ENCODE results near the gene SNAPC5. TPM values are rescaled to one million over a fixed set of nuclear protein-coding genes. Genes with fewer than 3 reads are reported as not detected.

The SNAPC5 gene
- total RNA-seq, 1 experiment from 2014 or later, result 38.2 TPM

GRCh38 chr15:66488525-66488924 is 9.0 kb downstream of the SNAPC5 start:
- Histone ChIP-seq H3F3A (ENCODE audit: low read length, unreplicated experiment) (no peaks in the 10 kb centered on the region), H3K9ac (ENCODE audit: low read length) (no peak overlapping the region), H3K27ac (ENCODE audit: low read length) (no peak overlapping the region), H3K9me3 (ENCODE audit: low read length) (no peaks in the 10 kb centered on the region), H3K27me3 (ENCODE audit: low read length) (no peaks in the 10 kb centered on the region), H4K20me1 (ENCODE audit: low read length) (no peaks in the 10 kb centered on the region), H3K9me2 (replicated peaks; ENCODE audit: low read length) (no peaks in the 10 kb centered on the region), H3K4me1 (ENCODE audit: insufficient read depth, low read length) (peaks cover 2% of the 10 kb centered on the region; the same call in 1 of the 2 replicates), H3K4me3 (ENCODE audit: low read length) (no peak overlapping the region), H3K4me2 (ENCODE audit: low read length) (no peak overlapping the region), H3K36me3 (ENCODE audit: low read depth, low read length) (peaks cover 21% of the 10 kb centered on the region; the same call in 1 of the 2 replicates), H2AFZ (ENCODE audit: low read length) (no peak overlapping the region), H3K79me2 (ENCODE audit: low read length) (0 out of 2 replicates have a peak, but pooled peaks cover 4% of the 10 kb centered on the region)
- intact Hi-C loops (cut with micrococcal nuclease), result no loop called here
- no peak for ATAC-seq
- DNase-seq, result no peak
- ChIA-PET POLR2A (ENCODE audit: unreplicated experiment) (no interaction called here), CTCF (no interaction called here)
- TF ChIP-seq EZH2 (IDR thresholded peaks at IDR 0.05; ENCODE audit: low read length, unreplicated experiment), result no peak
- no peak for TF ChIP-seq CTCF (conservative IDR thresholded peaks at IDR 0.05; ENCODE audit: low read depth, low read length)
- no peak for TF ChIP-seq EZH2phosphoT487 (IDR thresholded peaks at IDR 0.05; ENCODE audit: borderline replicate concordance, low read length)
- no TSS peak for BruUV-seq (replicated peaks)

GRCh38 chr15:66486887-66487286 is 10.7 kb downstream of the SNAPC5 start:
- H3F3A ChIP-seq (ENCODE audit: low read length, unreplicated experiment), result no peaks in the 10 kb centered on the region
- no peaks in the 10 kb centered on the region for H3K9me3 ChIP-seq (ENCODE audit: low read length)
- ChIA-PET POLR2A (ENCODE audit: unreplicated experiment) (no interaction called here), CTCF (no interaction called here)
- no TSS peak for BruUV-seq (replicated peaks)
- H3K4me2 ChIP-seq (ENCODE audit: low read length), result no peak overlapping the region
- H3K79me2 ChIP-seq (ENCODE audit: low read length), result 0 out of 2 replicates have a peak, but pooled peaks cover 4% of the 10 kb centered on the region
- H3K27ac ChIP-seq (ENCODE audit: low read length), result no peak overlapping the region
- no peaks in the 10 kb centered on the region for H4K20me1 ChIP-seq (ENCODE audit: low read length)
- H3K9ac ChIP-seq (ENCODE audit: low read length), result no peak overlapping the region
- ATAC-seq (no peak), DNase-seq (no peak)
- no peak overlapping the region for H2AFZ ChIP-seq (ENCODE audit: low read length)
- H3K4me3 ChIP-seq (ENCODE audit: low read length), result no peak overlapping the region
- TF ChIP-seq EZH2 (IDR thresholded peaks at IDR 0.05; ENCODE audit: low read length, unreplicated experiment), result no peak
- no peak for TF ChIP-seq CTCF (conservative IDR thresholded peaks at IDR 0.05; ENCODE audit: low read depth, low read length)
- no peak for TF ChIP-seq EZH2phosphoT487 (IDR thresholded peaks at IDR 0.05; ENCODE audit: borderline replicate concordance, low read length)
- H3K27me3 ChIP-seq (ENCODE audit: low read length), result no peaks in the 10 kb centered on the region
- peaks cover 18% of the 10 kb centered on the region for H3K4me1 ChIP-seq (ENCODE audit: insufficient read depth, low read length)
- intact Hi-C loops (cut with micrococcal nuclease), result no loop called here
- H3K9me2 ChIP-seq (replicated peaks; ENCODE audit: low read length), result no peaks in the 10 kb centered on the region
- peaks cover 21% of the 10 kb centered on the region for H3K36me3 ChIP-seq (ENCODE audit: low read depth, low read length)

GRCh38 chr15:66484539-66485112 is 12.9 kb downstream of the SNAPC5 start:
- Histone ChIP-seq H3K36me3 (ENCODE audit: low read depth, low read length) (peaks cover 16% of the 10 kb centered on the region), H4K20me1 (ENCODE audit: low read length) (no peaks in the 10 kb centered on the region), H3F3A (ENCODE audit: low read length, unreplicated experiment) (no peaks in the 10 kb centered on the region), H3K4me3 (ENCODE audit: low read length) (no peak overlapping the region), H3K79me2 (ENCODE audit: low read length) (0 out of 2 replicates have a peak, but pooled peaks cover 4% of the 10 kb centered on the region), H3K9ac (ENCODE audit: low read length) (no peak overlapping the region), H3K4me2 (ENCODE audit: low read length) (no peak overlapping the region), H3K9me3 (ENCODE audit: low read length) (no peaks in the 10 kb centered on the region), H3K9me2 (replicated peaks; ENCODE audit: low read length) (no peaks in the 10 kb centered on the region), H3K4me1 (ENCODE audit: insufficient read depth, low read length) (peaks cover 37% of the 10 kb centered on the region), H3K27me3 (ENCODE audit: low read length) (no peaks in the 10 kb centered on the region), H3K27ac (ENCODE audit: low read length) (no peak overlapping the region), H2AFZ (ENCODE audit: low read length) (no peak overlapping the region)
- TF ChIP-seq EZH2 (IDR thresholded peaks at IDR 0.05; ENCODE audit: low read length, unreplicated experiment) (no peak), CTCF (conservative IDR thresholded peaks at IDR 0.05; ENCODE audit: low read depth, low read length) (no peak), EZH2phosphoT487 (IDR thresholded peaks at IDR 0.05; ENCODE audit: borderline replicate concordance, low read length) (no peak)
- CTCF ChIA-PET, result no interaction called here
- intact Hi-C loops (cut with micrococcal nuclease), result no loop called here
- no peak for ATAC-seq
- no TSS peak for BruUV-seq (replicated peaks)
- DNase-seq, result no peak
- POLR2A ChIA-PET (ENCODE audit: unreplicated experiment), result no interaction called here

Measured in PC-3 (cell line).